NCI-H1092 treated with DMSO at 0.1 percent for 48 hours (cell line): Measurements from ENCODE around the gene BPIFB6.

Source experiments
- DNase-seq: peaks from one replicate; lab custom pipeline; 2025; lab: John Stamatoyannopoulos, UW

BPIFB6 gene

GRCh38 chr20:33063271-33063670 is 31.8 kb downstream of the BPIFB6 start:
- no peak for DNase-seq

- no peak for DNase-seq
Observed at GRCh38 chr20:33064572-33065287, 33.3 kb downstream of the BPIFB6 start.

- no peak for DNase-seq
Observed at GRCh38 chr20:33065785-33066184, 34.3 kb downstream of the BPIFB6 start.

GRCh38 chr20:33067806-33068205 is 36.4 kb downstream of the BPIFB6 start:
- DNase-seq, result no peak

DNA sequence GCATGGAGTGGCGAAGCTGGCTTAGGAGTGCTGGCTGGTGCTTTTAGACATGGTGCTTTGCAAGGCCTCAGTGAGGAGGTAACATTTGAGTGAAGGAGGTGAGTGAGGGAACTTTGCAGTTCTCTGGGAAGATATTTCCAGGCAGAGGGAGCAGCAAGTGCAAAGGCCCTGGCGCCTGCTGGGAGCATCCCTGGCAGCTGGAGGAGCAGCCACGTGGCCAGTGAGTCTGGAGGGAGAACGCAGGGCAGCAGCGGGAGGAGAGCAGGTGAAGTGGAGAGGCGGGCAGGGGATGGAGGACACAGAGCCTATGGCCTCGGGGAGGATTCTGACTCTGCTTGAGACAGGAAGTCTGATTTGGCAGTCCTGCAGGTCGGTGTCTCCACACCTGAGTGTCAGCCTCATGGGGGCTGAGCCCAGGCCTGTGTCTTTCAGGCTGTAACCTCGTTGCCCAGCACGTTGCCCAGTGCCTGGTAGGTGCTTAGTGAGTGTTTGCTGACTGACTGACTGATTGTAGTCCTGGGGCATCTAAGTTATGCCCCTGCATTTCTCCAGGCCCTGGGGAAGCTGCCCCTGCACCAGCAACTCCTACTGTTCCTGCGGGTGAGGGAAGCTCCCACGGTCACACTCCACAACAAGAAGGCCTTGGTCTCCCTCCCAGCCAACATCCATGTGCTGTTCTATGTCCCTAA is 36.9 kb downstream of the BPIFB6 start:
- no peak for DNase-seq

- DNase-seq, result no peak
Observed at GRCh38 chr20:33069673-33070072, 38.2 kb downstream of the BPIFB6 start.

DNA sequence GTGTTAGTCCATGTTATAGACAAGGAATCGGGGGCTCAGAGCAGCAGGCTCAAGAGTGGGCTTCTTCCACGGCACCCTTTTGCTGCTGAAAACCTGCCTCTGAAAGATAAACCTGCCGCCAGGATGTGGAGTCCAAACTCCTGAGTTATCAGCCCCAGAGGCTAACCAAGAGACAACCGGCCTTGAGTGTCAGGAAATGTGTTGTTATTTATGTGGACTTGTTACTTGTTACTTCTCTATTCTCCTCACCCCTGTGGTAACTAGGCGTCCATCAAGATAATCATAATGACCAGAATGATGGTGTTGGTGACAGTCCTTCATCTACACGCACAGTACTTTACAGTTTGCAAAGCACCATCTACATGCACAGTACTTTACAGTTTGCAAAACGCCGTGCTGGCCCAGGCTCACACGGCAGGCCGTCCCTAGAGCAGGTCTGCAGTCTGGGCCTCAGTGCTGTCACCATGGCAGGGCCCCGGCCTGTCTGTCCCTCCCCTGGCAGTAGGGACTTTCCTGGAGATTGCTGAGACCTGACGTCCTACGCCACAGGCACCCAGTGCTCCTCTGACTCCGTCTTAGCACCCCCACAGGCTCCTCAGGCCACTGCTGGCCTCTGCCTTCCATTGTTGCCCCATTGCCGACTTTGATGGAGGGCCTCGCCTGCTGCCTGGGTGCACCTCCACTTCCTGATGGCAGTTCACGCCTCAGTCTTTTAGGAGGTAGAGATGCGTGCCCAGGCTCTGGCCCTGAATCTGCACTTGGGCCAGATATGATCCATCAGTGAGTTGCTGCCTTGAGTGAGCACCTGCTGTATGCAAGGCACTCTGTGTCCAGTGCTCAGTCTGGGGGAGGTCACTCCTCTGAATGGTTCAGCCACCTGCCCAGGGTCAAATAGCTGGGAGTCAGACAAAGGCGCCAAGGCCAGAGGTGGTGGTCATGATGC is 38.9 kb downstream of the BPIFB6 start:
- no peak for DNase-seq

- DNase-seq, result no peak
Observed at GRCh38 chr20:33071198-33071597, 39.8 kb downstream of the BPIFB6 start.

- DNase-seq, result no peak
Observed at GRCh38 chr20:33072362-33072761, 40.9 kb downstream of the BPIFB6 start.

DNA sequence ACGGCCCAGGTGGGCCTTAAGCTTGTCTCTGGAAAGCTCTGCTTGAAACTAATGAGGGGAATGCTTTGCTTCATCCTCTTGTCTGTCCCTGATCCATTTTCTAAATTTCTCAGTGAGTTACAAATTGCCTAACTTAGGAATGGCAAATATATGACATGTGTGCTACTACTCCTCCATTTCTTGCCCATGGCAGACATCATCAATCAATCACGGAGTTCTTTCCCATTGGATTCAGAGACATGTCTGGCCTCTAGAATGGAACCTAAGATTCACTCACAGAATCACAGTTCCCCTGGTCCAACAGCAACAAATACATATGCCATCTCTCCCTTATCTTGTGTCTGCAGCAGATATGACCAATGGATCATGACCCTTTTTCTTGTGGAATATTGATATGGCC is 41.4 kb downstream of the BPIFB6 start:
- no peak for DNase-seq

GRCh38 chr20:33074675-33075074 is 43.2 kb downstream of the BPIFB6 start:
- no peak for DNase-seq

GRCh38 chr20:33075281-33075680 is 43.8 kb downstream of the BPIFB6 start:
- no peak for DNase-seq

GRCh38 chr20:33076662-33077372 is 45.4 kb downstream of the BPIFB6 start:
- no peak for DNase-seq

- no peak for DNase-seq
Observed at GRCh38 chr20:33079259-33079658, 47.8 kb downstream of the BPIFB6 start, which contains the start of gene BPIFB4. Gene BPIFB4 (plus strand): TSS chr20:33079643. CDS start chr20:33081527, 1,884 bp downstream.

DNA sequence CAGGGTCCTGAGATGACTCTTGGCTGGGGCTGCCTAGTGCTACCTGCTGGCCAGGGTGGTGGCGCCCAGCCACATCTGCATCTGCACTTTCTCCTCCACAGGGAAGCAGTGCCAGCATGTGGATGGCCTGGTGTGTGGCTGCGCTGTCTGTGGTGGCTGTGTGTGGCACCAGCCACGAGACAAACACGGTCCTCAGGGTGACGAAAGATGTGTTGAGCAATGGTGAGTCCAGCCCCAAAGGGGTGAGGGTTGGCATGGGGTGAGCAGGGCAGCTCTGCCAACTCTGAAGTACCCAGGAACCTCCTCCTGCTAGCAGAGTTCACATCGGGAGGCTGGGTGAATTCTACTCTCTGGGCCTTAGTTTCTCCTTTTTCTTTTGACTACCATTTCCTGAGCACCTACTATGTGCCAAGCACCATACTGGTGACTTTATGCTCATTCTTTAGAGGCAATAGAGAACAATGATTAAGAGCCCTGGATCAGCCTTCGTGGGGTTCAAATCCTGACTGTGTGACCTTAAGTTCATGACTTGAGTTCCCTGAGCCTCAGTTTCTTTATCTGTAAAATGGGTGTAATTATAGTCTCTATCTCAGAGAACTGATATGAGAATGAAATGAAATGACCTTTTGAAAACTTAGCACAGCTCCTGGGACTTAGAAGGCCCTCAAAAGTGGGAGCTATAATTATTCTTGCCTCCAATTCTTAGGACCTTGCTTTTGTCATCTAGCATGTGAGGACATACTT is 50.1 kb downstream of the BPIFB6 start:
- DNase-seq, result no peak

GRCh38 chr20:33082546-33082945 is 51.1 kb downstream of the BPIFB6 start:
- DNase-seq, result peak; percentile 3

GRCh38 chr20:33083544-33084340 is 52.3 kb downstream of the BPIFB6 start:
- DNase-seq, result no peak

DNA sequence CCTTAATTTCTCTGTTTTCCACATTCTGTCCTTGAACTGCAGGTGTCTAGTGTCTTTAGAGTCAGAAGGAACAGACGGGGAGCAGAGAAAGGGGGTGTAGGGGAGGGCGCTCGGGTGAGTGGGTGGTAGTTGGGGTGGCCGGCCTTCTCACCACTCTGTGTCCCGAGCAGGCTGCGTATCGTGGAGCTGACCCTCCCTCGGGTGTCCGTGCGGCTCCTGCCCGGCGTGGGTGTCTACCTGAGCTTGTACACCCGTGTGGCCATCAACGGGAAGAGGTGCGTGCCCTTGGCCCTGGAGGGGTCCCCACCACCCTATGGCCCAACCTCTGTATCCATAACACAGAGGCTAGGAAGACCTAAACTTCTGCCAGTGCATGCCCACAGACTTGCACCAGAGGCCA is 53.3 kb downstream of the BPIFB6 start:
- no peak for DNase-seq

DNA sequence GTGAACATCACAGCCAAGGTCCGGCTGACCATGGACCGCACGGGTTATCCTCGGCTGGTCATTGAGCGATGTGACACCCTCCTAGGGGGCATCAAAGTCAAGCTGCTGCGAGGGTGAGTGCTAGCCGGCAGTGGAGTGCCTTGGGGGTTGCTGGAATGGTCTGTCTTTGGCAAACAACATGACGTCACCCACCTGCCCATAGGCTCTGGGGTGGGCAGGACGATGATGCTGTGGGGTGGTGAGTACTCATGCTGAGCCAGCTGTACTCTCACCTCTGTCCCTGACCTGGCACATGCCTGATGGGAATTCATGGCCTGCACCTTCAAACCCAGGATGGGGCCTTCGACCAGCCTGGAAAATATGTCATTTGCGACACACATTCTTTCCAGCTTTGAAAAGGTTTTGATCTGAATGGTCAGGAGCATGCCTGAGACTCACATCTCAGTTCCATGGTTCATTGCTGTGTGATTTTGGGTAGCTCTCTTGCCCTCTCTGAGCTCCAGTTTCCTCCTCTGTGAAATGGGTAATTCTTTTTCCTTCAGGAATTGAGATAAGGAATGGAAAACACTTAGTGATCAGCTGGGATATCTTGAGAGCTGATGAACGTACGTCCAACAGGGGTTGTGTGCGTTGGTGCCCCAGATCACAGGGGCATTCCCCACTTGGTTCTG is 54.7 kb downstream of the BPIFB6 start:
- no peak for DNase-seq

GRCh38 chr20:33091147-33091546 is 59.7 kb downstream of the BPIFB6 start:
- no peak for DNase-seq
